Neuronal stem cell (in vitro differentiated cells): ENCODE data around the gene MRPS2.
"Not testable (repeated sequence)": the region's sequence is repeated elsewhere in the genome, so short reads cannot be mapped to it uniquely, and the experiment has no call there.

Experiments
- DNase-seq: peaks from one replicate; pipeline ENCODE4 v3.0.0-alpha.2; 2013; ENCODE audit warnings: low spot score
- H2AFZ ChIP-seq: one replicate; pipeline ENCODE4 v1.6.1; 2013; ENCODE audit warnings: mild to moderate bottlenecking, low read length, inconsistent platforms
- H2AK5ac ChIP-seq: 2 replicates; pipeline ENCODE4 v1.6.1; 2013; ENCODE audit warnings: low read depth, mild to moderate bottlenecking, inconsistent platforms, low read length, moderate library complexity, mixed read lengths
- H2BK120ac ChIP-seq: 2 replicates; pipeline ENCODE4 v1.6.1; 2013; ENCODE audit warnings: low read depth, mild to moderate bottlenecking, inconsistent platforms, low read length, moderate library complexity, mixed read lengths
- H2BK12ac ChIP-seq: one replicate; pipeline ENCODE4 v1.6.1; 2013; ENCODE audit warnings: low read length, inconsistent platforms
- H2BK15ac ChIP-seq: 2 replicates; pipeline ENCODE4 v1.6.1; 2013; ENCODE audit warnings: mild to moderate bottlenecking, low read length, inconsistent platforms, mixed read lengths
- H2BK5ac ChIP-seq: one replicate; pipeline ENCODE4 v1.6.1; 2013; ENCODE audit warnings: inconsistent platforms, mild to moderate bottlenecking, low read length, moderate library complexity
- H3K14ac ChIP-seq: one replicate; pipeline ENCODE4 v1.6.1; 2013; ENCODE audit warnings: low read length, inconsistent platforms
- H3K18ac ChIP-seq: 2 replicates; pipeline ENCODE4 v1.6.1; 2013; ENCODE audit warnings: low read length, inconsistent platforms
- H3K23ac ChIP-seq: 2 replicates; pipeline ENCODE4 v1.6.1; 2013; ENCODE audit warnings: low read depth, mild to moderate bottlenecking, mixed read lengths, low read length, inconsistent platforms; ENCODE audit not compliant: poor library complexity
- H3K27ac ChIP-seq: replicated peaks from 3 replicates; pipeline ENCODE4 v1.5.1; 2013; ENCODE audit warnings: low read length, inconsistent platforms
- H3K27me3 ChIP-seq, 3 experiments: 2 replicates each; pipeline ENCODE4 v1.6.1; 2013; ENCODE audit warnings: low read length in 3 of 3, mild to moderate bottlenecking in 2 of 3, inconsistent platforms in 1 of 3, low read depth in 1 of 3, mixed read lengths in 1 of 3, moderate library complexity in 1 of 3; ENCODE audit not compliant: control insufficient read depth in 3 of 3, insufficient read depth in 3 of 3
- H3K36me3 ChIP-seq, 2 donors: replicated peaks in 1 of 2; 2 replicates each; pipeline ENCODE4 v1.6.1; 2013; ENCODE audit warnings: low read length in 2 of 2; ENCODE audit not compliant: control insufficient read depth in 2 of 2, insufficient read depth in 2 of 2
- H3K4ac ChIP-seq: 2 replicates; pipeline ENCODE4 v1.6.1; 2013; ENCODE audit warnings: inconsistent platforms, mild to moderate bottlenecking, low read length, moderate library complexity
- H3K4me1 ChIP-seq, 2 donors: 1 replicate in 1 of 2; 2 replicates in 1 of 2; pipeline ENCODE4 v1.6.1; 2013; ENCODE audit warnings: low read length in 2 of 2, low read depth in 1 of 2; ENCODE audit not compliant: control insufficient read depth in 2 of 2, insufficient read depth in 1 of 2
- H3K4me2 ChIP-seq: one replicate; pipeline ENCODE4 v1.6.1; 2013; ENCODE audit warnings: mild to moderate bottlenecking, low read length, inconsistent platforms; ENCODE audit not compliant: insufficient read depth, poor library complexity, severe bottlenecking
- H3K4me3 ChIP-seq, 2 donors: 2 replicates each; pipeline ENCODE4 v1.5.1; 2013; ENCODE audit warnings: low read length in 2 of 2, mild to moderate bottlenecking in 2 of 2, inconsistent platforms in 1 of 2, moderate library complexity in 1 of 2
- H3K79me1 ChIP-seq: one replicate; pipeline ENCODE4 v1.6.1; 2013; ENCODE audit warnings: low read depth, mild to moderate bottlenecking, inconsistent platforms, low read length, moderate library complexity
- H3K9ac ChIP-seq: one replicate; pipeline ENCODE4 v1.6.1; 2013; ENCODE audit warnings: mild to moderate bottlenecking, low read depth, low read length, inconsistent platforms; ENCODE audit not compliant: poor library complexity
- H3K9me3 ChIP-seq, 2 donors: replicated peaks in 1 of 2; 2 replicates each; pipeline versions ENCODE3 to v1.6.1; 2013; ENCODE audit warnings: low read length in 2 of 2, mild to moderate bottlenecking in 2 of 2, inconsistent platforms in 1 of 2, low read depth in 1 of 2, mixed read lengths in 1 of 2, moderate library complexity in 1 of 2; ENCODE audit not compliant: control insufficient read depth in 2 of 2, insufficient read depth in 1 of 2
- H4K8ac ChIP-seq: one replicate; pipeline ENCODE4 v1.6.1; 2013; ENCODE audit warnings: low read depth, mild to moderate bottlenecking, inconsistent platforms, low read length, moderate library complexity
- H4K91ac ChIP-seq: one replicate; pipeline ENCODE4 v1.6.1; 2013; ENCODE audit warnings: low read length, low read depth, mild to moderate bottlenecking, inconsistent platforms; ENCODE audit not compliant: poor library complexity
- WGBS, 2 donors: extraction: QIAGEN DNeasy Blood & Tissue Kit; methylation state at CpG; one replicate each; pipeline ENCODE4 v1.1.7; 2013; ENCODE audit warnings: missing lambda C conversion rate in 2 of 2, mixed read lengths in 1 of 2; ENCODE audit not compliant: insufficient read length in 2 of 2, insufficient replicate concordance in 1 of 2; ENCODE audit errors: extremely low coverage in 2 of 2; 5-methylcytosine and 5-hydroxymethylcytosine counted together

The MRPS2 gene

GRCh38 chr9:135533113-135533512 is 32.6 kb downstream of the MRPS2 start:
- no peak overlapping the region for H3K4me3 ChIP-seq
- no peak overlapping the region for H2BK5ac ChIP-seq
- H2BK12ac ChIP-seq, result no peak overlapping the region
- no peak overlapping the region for H4K8ac ChIP-seq
- H3K18ac ChIP-seq, result no peak overlapping the region
- H3K9ac ChIP-seq, result no peak overlapping the region
- no peak overlapping the region for H3K27ac ChIP-seq
- no peak overlapping the region for H2AFZ ChIP-seq
- H3K4me2 ChIP-seq, result no peak overlapping the region
- no peak overlapping the region for H2BK15ac ChIP-seq
- WGBS, 2 donors, result no CpG with 5 or more reads among the region's 3 CpGs
- no peak overlapping the region for H3K23ac ChIP-seq
- no peak for DNase-seq
- H2BK120ac ChIP-seq, result no peak overlapping the region
- no peak overlapping the region for H3K14ac ChIP-seq
- no peaks in the 10 kb centered on the region for H3K79me1 ChIP-seq
- peaks cover 0 to 16% (median 0%) of the 10 kb centered on the region in 3 experiments for H3K27me3 ChIP-seq
- H3K36me3 ChIP-seq, result no peaks in the 10 kb centered on the region
- no peak overlapping the region for H3K4ac ChIP-seq
- H4K91ac ChIP-seq, result no peak overlapping the region
- H3K9me3 ChIP-seq, result no peaks in the 10 kb centered on the region
- H3K4me1 ChIP-seq, result no peaks in the 10 kb centered on the region
- H2AK5ac ChIP-seq, result no peak overlapping the region

- no peak overlapping the region for H3K27ac ChIP-seq
- no peak overlapping the region for H3K18ac ChIP-seq
- H3K4ac ChIP-seq, result no peak overlapping the region
- H3K79me1 ChIP-seq, result no peaks in the 10 kb centered on the region
- peaks cover 0 to 16% (median 0%) of the 10 kb centered on the region in 3 experiments for H3K27me3 ChIP-seq
- H2AK5ac ChIP-seq, result no peak overlapping the region
- DNase-seq, result no peak
- H3K14ac ChIP-seq, result no peak overlapping the region
- no peaks in the 10 kb centered on the region for H3K9me3 ChIP-seq
- WGBS, 2 donors, result no CpG with 5 or more reads among the region's 12 CpGs
- H3K4me2 ChIP-seq, result no peak overlapping the region
- H3K9ac ChIP-seq, result no peak overlapping the region
- H2BK15ac ChIP-seq, result no peak overlapping the region
- H3K23ac ChIP-seq, result no peak overlapping the region
- no peak overlapping the region for H2BK12ac ChIP-seq
- no peaks in the 10 kb centered on the region for H3K36me3 ChIP-seq
- H3K4me1 ChIP-seq, result no peaks in the 10 kb centered on the region
- H2BK5ac ChIP-seq, result no peak overlapping the region
- no peak overlapping the region for H2BK120ac ChIP-seq
- no peak overlapping the region for H3K4me3 ChIP-seq
- no peak overlapping the region for H4K91ac ChIP-seq
- H4K8ac ChIP-seq, result no peak overlapping the region
- H2AFZ ChIP-seq, result no peak overlapping the region
These were observed 33.2 kb downstream of the MRPS2 start for GRCh38 chr9:135533674-135534073.

- not testable (repeated sequence) for H3K27ac ChIP-seq, H3K9ac ChIP-seq, H3K4me2 ChIP-seq, H2BK12ac ChIP-seq, H2AFZ ChIP-seq, H3K36me3 ChIP-seq, H3K79me1 ChIP-seq, H2BK120ac ChIP-seq, H3K4ac ChIP-seq, H3K9me3 ChIP-seq, H3K14ac ChIP-seq, H3K23ac ChIP-seq, H4K91ac ChIP-seq, H2BK5ac ChIP-seq, H3K4me1 ChIP-seq, H2AK5ac ChIP-seq, DNase-seq, H4K8ac ChIP-seq, H3K4me3 ChIP-seq
- peaks cover 0 to 17% (median 0%) of the 10 kb centered on the region in 3 experiments for H3K27me3 ChIP-seq
- no CpG with 5 or more reads among the region's 10 CpGs for WGBS, 2 donors
- H3K18ac ChIP-seq, result peak overlapping the region; percentile 17
- H2BK15ac ChIP-seq, result peak overlapping the region; percentile 58
These were observed 33.8 kb downstream of the MRPS2 start for GRCh38 chr9:135534192-135534711.

DNA sequence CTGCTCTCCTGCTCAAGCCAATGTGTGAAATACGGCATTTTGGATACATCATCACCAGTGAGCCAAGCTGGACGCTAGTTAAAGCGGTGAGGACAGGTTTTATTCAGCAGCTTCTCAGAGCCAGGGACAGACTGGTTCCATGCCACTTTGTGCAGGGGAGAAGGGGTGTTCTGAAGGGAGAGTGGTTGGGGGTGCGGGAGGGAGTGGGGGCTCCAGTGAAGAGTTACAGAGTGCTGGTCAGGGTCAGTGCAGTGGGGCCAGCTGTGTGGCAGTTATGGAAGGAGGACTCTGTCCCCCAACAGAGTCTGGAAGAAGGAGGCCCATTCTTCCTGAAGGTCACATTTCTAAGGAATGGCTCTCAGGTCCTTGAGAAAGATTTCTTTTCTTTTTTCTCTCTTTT is 34.3 kb downstream of the MRPS2 start:
- H3K4me2 ChIP-seq, H3K36me3 ChIP-seq, H2BK120ac ChIP-seq, H3K9ac ChIP-seq, H3K4me3 ChIP-seq, H2BK12ac ChIP-seq, H3K79me1 ChIP-seq, H3K4me1 ChIP-seq, H3K9me3 ChIP-seq, H3K23ac ChIP-seq, H3K27ac ChIP-seq, H4K8ac ChIP-seq, H2BK5ac ChIP-seq, H3K4ac ChIP-seq, H4K91ac ChIP-seq, H2AFZ ChIP-seq, H3K18ac ChIP-seq, H3K14ac ChIP-seq, DNase-seq, H2AK5ac ChIP-seq: not testable (repeated sequence)
- peak overlapping the region; percentile 58 for H2BK15ac ChIP-seq
- no CpG with 5 or more reads among the region's 4 CpGs for WGBS, 2 donors
- H3K27me3 ChIP-seq, result peaks cover 0 to 18% (median 0%) of the 10 kb centered on the region in 3 experiments
